Measurements from ENCODE around the gene ANKRD18B.
"Not testable (repeated sequence)": the region's sequence is repeated elsewhere in the genome, so short reads cannot be mapped to it uniquely, and the experiment has no call there.

Gene ANKRD18B

GRCh38 chr9:33498387-33498786 is 25.7 kb upstream of the ANKRD18B start:
- peak; percentile 14 for DNase-seq
- no peak overlapping the region for H2BK120ac ChIP-seq (ENCODE audit: low read depth, low read length)
- H3K23ac ChIP-seq (ENCODE audit: low read length in 2 of 2) = no peak overlapping the region

DNA sequence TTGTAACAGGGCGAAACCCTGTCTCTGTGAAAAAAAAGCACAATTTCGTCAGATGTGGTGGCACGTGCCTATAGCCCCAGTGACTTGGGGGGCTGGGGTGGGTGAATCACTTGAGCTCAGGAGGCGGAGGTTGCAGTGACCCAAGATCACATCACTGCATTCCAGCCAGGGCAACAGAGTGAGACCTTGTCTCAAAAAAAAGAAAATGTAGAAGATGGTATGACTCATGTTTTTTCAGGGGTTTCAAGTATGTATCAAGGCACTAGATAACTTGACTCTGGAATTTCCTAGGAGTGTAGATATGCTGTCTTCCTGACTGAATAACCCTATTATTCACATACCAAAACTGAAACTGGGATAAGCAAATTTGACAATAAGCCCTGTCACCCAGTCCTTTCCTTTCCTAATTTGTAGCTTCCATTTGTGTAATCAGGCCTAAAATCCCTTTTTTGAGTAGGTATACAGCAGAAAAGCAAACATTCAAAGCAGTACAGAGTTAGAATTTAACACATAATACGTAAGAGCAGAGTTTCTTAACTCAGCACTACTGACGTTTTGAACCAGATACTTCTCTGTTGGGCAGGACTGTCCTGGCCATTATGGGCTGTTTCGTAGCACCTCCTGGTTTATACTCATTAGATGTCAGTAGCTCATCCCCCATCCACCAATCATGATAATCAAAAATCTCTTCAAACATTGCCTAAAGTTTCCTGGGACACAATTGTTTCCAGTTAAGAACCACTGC is 17.3 kb upstream of the ANKRD18B start:
- H4K91ac ChIP-seq (ENCODE audit: low read length) = no peak overlapping the region
- H3K36me3 ChIP-seq (ENCODE audit: control insufficient read depth in 1 of 2, insufficient read depth in 2 of 2, low read depth in 1 of 2, low read length in 2 of 2) = no peaks in the 10 kb centered on the region
- no peaks in the 10 kb centered on the region for H3K27me3 ChIP-seq (ENCODE audit: control insufficient read depth in 1 of 2, insufficient read depth in 1 of 2, low read length in 2 of 2)
- peak overlapping the region in 1 of 2 experiments; percentile 39 for H3K4me3 ChIP-seq (ENCODE audit: insufficient read depth in 1 of 2, low read depth in 1 of 2, low read length in 2 of 2)
- peak overlapping the region; percentile 91 for H2BK5ac ChIP-seq (ENCODE audit: low read depth, low read length, poor library complexity, severe bottlenecking)
- no peak overlapping the region for H2AK5ac ChIP-seq (ENCODE audit: low read length, severe bottlenecking)
- 16% methylated on average over 7 of the region's 7 CpGs for WGBS
- no peaks in the 10 kb centered on the region for H3K79me1 ChIP-seq (replicated peaks; ENCODE audit: low read length, poor library complexity, severe bottlenecking)
- no peaks in the 10 kb centered on the region for H3K9me3 ChIP-seq (ENCODE audit: control insufficient read depth, low read length)
- peaks cover 4% of the 10 kb centered on the region for H3K4me1 ChIP-seq (ENCODE audit: control insufficient read depth, insufficient read depth, low read depth, low read length)
- peak overlapping the region; percentile 10 to 91 for H3K4ac ChIP-seq (ENCODE audit: low read depth in 1 of 2, low read length in 2 of 2)
- H2BK120ac ChIP-seq (ENCODE audit: low read depth, low read length) = no peak overlapping the region
- no peak overlapping the region for H3K14ac ChIP-seq (ENCODE audit: low read length in 2 of 2)
- peak overlapping the region; percentile 54 for H3K4me2 ChIP-seq (ENCODE audit: low read length, poor library complexity, severe bottlenecking)
- DNase-seq = peak; percentile 93
- peak overlapping the region; percentile 99 for H3K27ac ChIP-seq (ENCODE audit: low read length, poor library complexity, severe bottlenecking)
- no peak overlapping the region for H2AFZ ChIP-seq (ENCODE audit: low read depth, low read length)
- peak overlapping the region in 1 of 2 experiments; percentile 40 for H3K18ac ChIP-seq (ENCODE audit: low read depth in 1 of 2, low read length in 2 of 2)
- H2BK15ac ChIP-seq (ENCODE audit: low read depth, poor library complexity, severe bottlenecking) = no peak overlapping the region
- H3K23ac ChIP-seq (ENCODE audit: low read length in 2 of 2) = no peak overlapping the region
- peak overlapping the region in 1 of 2 experiments; percentile 88 for H2BK12ac ChIP-seq (ENCODE audit: low read length in 2 of 2)
- peak overlapping the region; percentile 74 for H3K9ac ChIP-seq (ENCODE audit: low read length)
- H4K8ac ChIP-seq (ENCODE audit: low read length) = peak overlapping the region; percentile 55

More at GRCh38 chr9:33498387-33498786, 25.7 kb upstream of the ANKRD18B start:
- H3K4me2 ChIP-seq (ENCODE audit: low read length, poor library complexity, severe bottlenecking) = no peak overlapping the region
- WGBS = no CpG with 5 or more reads among the region's 1 CpG
- H3K18ac ChIP-seq (ENCODE audit: low read depth in 1 of 2, low read length in 2 of 2) = no peak overlapping the region
- H3K4ac ChIP-seq (ENCODE audit: low read depth in 1 of 2, low read length in 2 of 2) = no peak overlapping the region
- H2BK12ac ChIP-seq (ENCODE audit: low read length in 2 of 2) = no peak overlapping the region
- H3K27me3 ChIP-seq (ENCODE audit: control insufficient read depth in 1 of 2, insufficient read depth in 1 of 2, low read length in 2 of 2) = no peaks in the 10 kb centered on the region
- H3K4me3 ChIP-seq (ENCODE audit: insufficient read depth in 1 of 2, low read depth in 1 of 2, low read length in 2 of 2) = no peak overlapping the region
- H3K27ac ChIP-seq (ENCODE audit: low read length, poor library complexity, severe bottlenecking) = no peak overlapping the region
- no peak overlapping the region for H3K14ac ChIP-seq (ENCODE audit: low read length in 2 of 2)
- H3K36me3 ChIP-seq (ENCODE audit: control insufficient read depth in 1 of 2, insufficient read depth in 2 of 2, low read depth in 1 of 2, low read length in 2 of 2) = no peaks in the 10 kb centered on the region
- H2BK15ac ChIP-seq (ENCODE audit: low read depth, poor library complexity, severe bottlenecking) = no peak overlapping the region
- H3K9ac ChIP-seq (ENCODE audit: low read length) = no peak overlapping the region
- H2AFZ ChIP-seq (ENCODE audit: low read depth, low read length) = no peak overlapping the region
- H3K9me3 ChIP-seq (ENCODE audit: control insufficient read depth, low read length) = no peaks in the 10 kb centered on the region
- H3K4me1 ChIP-seq (ENCODE audit: control insufficient read depth, insufficient read depth, low read depth, low read length) = no peaks in the 10 kb centered on the region
- no peak overlapping the region for H4K8ac ChIP-seq (ENCODE audit: low read length)
- no peaks in the 10 kb centered on the region for H3K79me1 ChIP-seq (replicated peaks; ENCODE audit: low read length, poor library complexity, severe bottlenecking)
- no peak overlapping the region for H2AK5ac ChIP-seq (ENCODE audit: low read length, severe bottlenecking)
- no peak overlapping the region for H4K91ac ChIP-seq (ENCODE audit: low read length)
- H2BK5ac ChIP-seq (ENCODE audit: low read depth, low read length, poor library complexity, severe bottlenecking) = no peak overlapping the region

GRCh38 chr9:33510262-33511183 is 13.5 kb upstream of the ANKRD18B start:
- Histone ChIP-seq H2BK15ac (ENCODE audit: low read depth, poor library complexity, severe bottlenecking) (peak overlapping the region; percentile 48), H3K4me3 (ENCODE audit: insufficient read depth in 1 of 2, low read depth in 1 of 2, low read length in 2 of 2) (peak overlapping the region; percentile 60 to 85), H2BK5ac (ENCODE audit: low read depth, low read length, poor library complexity, severe bottlenecking) (peak overlapping the region; percentile 61), H2BK120ac (ENCODE audit: low read depth, low read length) (peak overlapping the region; percentile 89), H3K9me3 (ENCODE audit: control insufficient read depth, low read length) (no peaks in the 10 kb centered on the region), H3K27me3 (ENCODE audit: control insufficient read depth in 1 of 2, insufficient read depth in 1 of 2, low read length in 2 of 2) (no peaks in the 10 kb centered on the region), H3K23ac (ENCODE audit: low read length in 2 of 2) (no peak overlapping the region), H3K14ac (ENCODE audit: low read length in 2 of 2) (peak overlapping the region in 1 of 2 experiments; percentile 68), H2AK5ac (ENCODE audit: low read length, severe bottlenecking) (no peak overlapping the region), H4K91ac (ENCODE audit: low read length) (peak overlapping the region; percentile 100), H2AFZ (ENCODE audit: low read depth, low read length) (peak overlapping the region; percentile 74), H3K9ac (ENCODE audit: low read length) (peak overlapping the region; percentile 99), H4K8ac (ENCODE audit: low read length) (peak overlapping the region; percentile 99), H3K36me3 (ENCODE audit: control insufficient read depth in 1 of 2, insufficient read depth in 2 of 2, low read depth in 1 of 2, low read length in 2 of 2) (no peaks in the 10 kb centered on the region), H3K4me1 (ENCODE audit: control insufficient read depth, insufficient read depth, low read depth, low read length) (peaks cover 4% of the 10 kb centered on the region), H3K4me2 (ENCODE audit: low read length, poor library complexity, severe bottlenecking) (peak overlapping the region; percentile 63), H3K18ac (ENCODE audit: low read depth in 1 of 2, low read length in 2 of 2) (peak overlapping the region; percentile 90 to 93), H3K27ac (ENCODE audit: low read length, poor library complexity, severe bottlenecking) (peak overlapping the region; percentile 81), H2BK12ac (ENCODE audit: low read length in 2 of 2) (peak overlapping the region; percentile 28 to 70), H3K4ac (ENCODE audit: low read depth in 1 of 2, low read length in 2 of 2) (peak overlapping the region; percentile 75 to 100), H3K79me1 (replicated peaks; ENCODE audit: low read length, poor library complexity, severe bottlenecking) (no peaks in the 10 kb centered on the region)
- WGBS = 3% methylated on average over 29 of the region's 32 CpGs
- DNase-seq = peak; percentile 84

DNA sequence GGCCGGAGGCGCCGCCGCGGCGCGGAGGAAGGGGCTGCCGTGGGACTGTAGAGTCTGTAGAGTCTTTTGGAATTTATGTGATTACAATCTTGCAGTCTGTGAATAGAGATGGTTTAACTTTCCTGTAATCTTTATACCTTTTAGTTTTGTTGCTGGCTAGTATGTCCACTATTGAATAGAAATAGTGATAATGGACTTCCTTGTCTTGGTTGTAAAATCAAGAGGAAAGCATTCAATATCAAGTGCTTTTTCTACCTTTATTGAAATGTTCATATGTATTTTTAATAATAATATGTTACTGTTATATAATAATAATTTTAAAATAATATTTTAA is 12.9 kb upstream of the ANKRD18B start:
- H4K91ac ChIP-seq (ENCODE audit: low read length) = peak overlapping the region; percentile 100
- peak overlapping the region; percentile 63 for H3K4me2 ChIP-seq (ENCODE audit: low read length, poor library complexity, severe bottlenecking)
- H3K23ac ChIP-seq (ENCODE audit: low read length in 2 of 2); H3K27me3 ChIP-seq (ENCODE audit: control insufficient read depth in 1 of 2, insufficient read depth in 1 of 2, low read length in 2 of 2); H3K27ac ChIP-seq (ENCODE audit: low read length, poor library complexity, severe bottlenecking); H3K36me3 ChIP-seq (ENCODE audit: control insufficient read depth in 1 of 2, insufficient read depth in 2 of 2, low read depth in 1 of 2, low read length in 2 of 2); H3K14ac ChIP-seq (ENCODE audit: low read length in 2 of 2); H3K4me1 ChIP-seq (ENCODE audit: control insufficient read depth, insufficient read depth, low read depth, low read length); H3K9me3 ChIP-seq (ENCODE audit: control insufficient read depth, low read length); DNase-seq; H3K79me1 ChIP-seq (replicated peaks; ENCODE audit: low read length, poor library complexity, severe bottlenecking); H2BK5ac ChIP-seq (ENCODE audit: low read depth, low read length, poor library complexity, severe bottlenecking); H2AK5ac ChIP-seq (ENCODE audit: low read length, severe bottlenecking): not testable (repeated sequence)
- H2BK12ac ChIP-seq (ENCODE audit: low read length in 2 of 2) = peak overlapping the region in 1 of 2 experiments; percentile 28
- H3K18ac ChIP-seq (ENCODE audit: low read depth in 1 of 2, low read length in 2 of 2) = peak overlapping the region; percentile 90 to 93
- peak overlapping the region; percentile 74 for H2AFZ ChIP-seq (ENCODE audit: low read depth, low read length)
- H4K8ac ChIP-seq (ENCODE audit: low read length) = peak overlapping the region; percentile 99
- H3K4ac ChIP-seq (ENCODE audit: low read depth in 1 of 2, low read length in 2 of 2) = peak overlapping the region in 1 of 2 experiments; percentile 75
- peak overlapping the region; percentile 48 for H2BK15ac ChIP-seq (ENCODE audit: low read depth, poor library complexity, severe bottlenecking)
- H3K4me3 ChIP-seq (ENCODE audit: insufficient read depth in 1 of 2, low read depth in 1 of 2, low read length in 2 of 2) = peak overlapping the region; percentile 60 to 85
- no CpG with 5 or more reads among the region's 8 CpGs for WGBS
- peak overlapping the region; percentile 89 for H2BK120ac ChIP-seq (ENCODE audit: low read depth, low read length)
- H3K9ac ChIP-seq (ENCODE audit: low read length) = peak overlapping the region; percentile 99

All from mesenchymal stem cell (in vitro differentiated cells and primary cell).